Calu3 (cell line): ENCODE results near the gene SPNS1. TPM values are rescaled to one million over a fixed set of nuclear protein-coding genes. Genes with fewer than 3 reads are reported as not detected.

Experiments
- BruUV-seq: library from RNA; stranded (reverse); fragments of 400-500 nt; replicated peaks from 2 replicates; lab custom pipeline; 2021; lab: Mats Ljungman, UMichigan
- CTCF ChIA-PET: fragments of 300-600 bp; sonication (Branson Sonifier 250); formaldehyde crosslinking; loops from one replicate; lab custom pipeline; 2022; ENCODE audit warnings: antibody characterized with exemption; lab: Charles Lee
- DNase-seq: peaks from one replicate; pipeline ENCODE4 v3.0.0; 2022
- H3K27ac Mint-ChIP-seq: one replicate; pipeline ENCODE4 v1.8.0; 2022; ENCODE audit warnings: mixed read lengths; ENCODE audit not compliant: unreplicated experiment
- H3K27me3 Mint-ChIP-seq: one replicate; pipeline ENCODE4 v1.8.0; 2022; ENCODE audit warnings: mixed read lengths; ENCODE audit not compliant: unreplicated experiment
- H3K36me3 Mint-ChIP-seq: one replicate; pipeline ENCODE4 v1.8.0; 2022; ENCODE audit warnings: mild to moderate bottlenecking, moderate library complexity, mixed read lengths; ENCODE audit not compliant: insufficient read depth, unreplicated experiment
- H3K4me1 Mint-ChIP-seq: one replicate; pipeline ENCODE4 v1.8.0; 2022; ENCODE audit warnings: mild to moderate bottlenecking, low read depth, mixed read lengths; ENCODE audit not compliant: unreplicated experiment
- H3K4me3 Mint-ChIP-seq: one replicate; pipeline ENCODE4 v1.8.0; 2022; ENCODE audit warnings: mild to moderate bottlenecking, low read depth, moderate library complexity, mixed read lengths; ENCODE audit not compliant: unreplicated experiment
- H3K9me3 Mint-ChIP-seq: one replicate; pipeline ENCODE4 v1.8.0; 2022; ENCODE audit warnings: low read depth, mixed read lengths; ENCODE audit not compliant: unreplicated experiment
- CTCF ChIP-seq: fragments of 200-600 bp; IDR thresholded peaks from one replicate; pipeline ENCODE4 v1.8.0; 2022; ENCODE audit warnings: antibody characterized with exemption; ENCODE audit not compliant: unreplicated experiment
- intact Hi-C: fragments of 100-400 bp; cut with micrococcal nuclease; formaldehyde crosslinking; loops from one replicate; pipeline ENCODE4 v1.10.0; 2022; ENCODE audit not compliant: unreplicated experiment
- total RNA-seq: library from RNA; stranded (reverse); gene quantifications from 2 replicates; pipeline ENCODE4 v1.2.3, GENCODE V29; 2022

The SPNS1 gene
- total RNA-seq, 1 experiment from 2014 or later: 44.8 TPM

GRCh38 chr16:28946681-28947080 lies 27.9 kb upstream of the SPNS1 start:
- H3K27ac Mint-ChIP-seq: no peak overlapping the region

GRCh38 chr16:28950648-28951409 lies 23.7 kb upstream of the SPNS1 start, which contains the start of gene NFATC2IP:
Gene NFATC2IP, plus strand, starts transcription at chr16:28950937. Its CDS starts 75 bp downstream, at chr16:28951012.
- peak within 1 kb of the TSS; percentile 96 for H3K27ac Mint-ChIP-seq
- no peaks in the 10 kb centered on the region for H3K9me3 Mint-ChIP-seq
- no peaks in the 10 kb centered on the region for H3K27me3 Mint-ChIP-seq
- no peak for TF ChIP-seq CTCF
- H3K4me1 Mint-ChIP-seq: peaks cover 22% of the 10 kb centered on the region
- intact Hi-C loops: no loop called here
- DNase-seq: peak; percentile 100
- CTCF ChIA-PET: interaction anchor here (1.0 kb wide), 1 partner anchor 88 kb away, joined by 5 read pairs; the partner anchor contains the start of gene SH2B1
- no TSS peak for BruUV-seq
- H3K36me3 Mint-ChIP-seq: peaks cover 29% of the 10 kb centered on the region
- peak within 1 kb of the TSS; percentile 77 for H3K4me3 Mint-ChIP-seq

More at GRCh38 chr16:28946681-28947080, 27.9 kb upstream of the SPNS1 start:
- peaks cover 20% of the 10 kb centered on the region for H3K36me3 Mint-ChIP-seq
- intact Hi-C loops: loop anchor here (5.0 kb wide), 1 partner anchor 84 kb away; the partner anchor contains the start of gene SH2B1
- CTCF ChIA-PET: interaction anchor here (0.6 to 0.7 kb wide), 2 partner anchors 12 to 28 kb away, joined by 3 read pairs; no protein-coding TSS in a partner anchor
- no peaks in the 10 kb centered on the region for H3K9me3 Mint-ChIP-seq
- DNase-seq: no peak
- BruUV-seq: no TSS peak
- H3K4me1 Mint-ChIP-seq: peaks cover 23% of the 10 kb centered on the region
- H3K27me3 Mint-ChIP-seq: no peaks in the 10 kb centered on the region
- TF ChIP-seq CTCF: no peak
- H3K4me3 Mint-ChIP-seq: no peak overlapping the region

GRCh38 chr16:28951410-28951943 lies 23.1 kb upstream of the SPNS1 start:
- CTCF ChIA-PET: no interaction called here
- intact Hi-C loops: no loop called here
- no peak for TF ChIP-seq CTCF

GRCh38 chr16:28958216-28958615 lies 16.4 kb upstream of the SPNS1 start:
- DNase-seq: no peak
- TF ChIP-seq CTCF: no peak
- CTCF ChIA-PET: no interaction called here
- Mint-ChIP-seq H3K27ac (no peak overlapping the region), H3K4me1 (no peaks in the 10 kb centered on the region), H3K36me3 (peaks cover 22% of the 10 kb centered on the region), H3K9me3 (no peaks in the 10 kb centered on the region), H3K27me3 (no peaks in the 10 kb centered on the region), H3K4me3 (no peak overlapping the region)
- intact Hi-C loops: no loop called here
- no TSS peak for BruUV-seq

More at GRCh38 chr16:28951410-28951943, 23.1 kb upstream of the SPNS1 start:
- Mint-ChIP-seq H3K4me3 (peak overlapping the region; percentile 77), H3K27me3 (no peaks in the 10 kb centered on the region), H3K27ac (peak overlapping the region; percentile 65), H3K36me3 (peaks cover 27% of the 10 kb centered on the region), H3K4me1 (peaks cover 18% of the 10 kb centered on the region), H3K9me3 (no peaks in the 10 kb centered on the region)
- BruUV-seq: no TSS peak
- DNase-seq: no peak
